ENCODE measurements around the gene ABO. TPM values are rescaled to one million over a fixed set of nuclear protein-coding genes. Genes with fewer than 3 reads are reported as not detected.

Gene ABO
- total and polyA plus RNA-seq, 10 of the 15 experiments (the other 5 are each of a cell fraction or from before 2014, with no cell fraction given), result 0.10 TPM; not detected in 9

DNA sequence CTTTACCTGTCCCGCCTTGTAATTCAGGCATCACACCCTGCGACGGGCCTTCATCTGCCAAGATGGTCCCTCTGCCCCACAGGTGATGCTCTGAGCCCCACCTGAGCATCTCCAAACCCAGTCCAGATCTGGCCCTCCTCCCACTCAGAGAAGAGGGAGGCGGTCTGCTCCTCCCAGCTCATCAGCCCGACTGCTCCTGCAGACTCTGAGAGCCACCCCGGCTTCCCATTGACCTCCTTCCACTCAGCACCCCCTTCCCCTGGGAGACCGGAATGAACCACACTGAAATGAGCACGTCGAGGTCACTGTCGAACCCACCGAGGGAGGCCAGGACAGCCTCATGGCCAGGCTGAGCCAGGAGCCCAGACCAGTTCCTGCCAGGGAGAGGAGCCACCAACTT lies 12.8 kb downstream of the ABO start (continued):
- no peak for TF ChIP-seq FOXK2 (IDR thresholded peaks at IDR 0.05)
- TF ChIP-seq, protein P1, sequence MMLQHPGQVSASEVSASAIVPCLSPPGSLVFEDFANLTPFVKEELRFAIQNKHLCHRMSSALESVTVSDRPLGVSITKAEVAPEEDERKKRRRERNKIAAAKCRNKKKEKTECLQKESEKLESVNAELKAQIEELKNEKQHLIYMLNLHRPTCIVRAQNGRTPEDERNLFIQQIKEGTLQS (IDR thresholded peaks at IDR 0.05; ENCODE audit: borderline replicate concordance, extremely low read depth, low read depth, low read length), result no peak
- no peak for TF ChIP-seq ZNF24 (IDR thresholded peaks at IDR 0.05)
- no peak for TF ChIP-seq IKZF1 (conservative IDR thresholded peaks at IDR 0.05)
- TF ChIP-seq ESRRA (IDR thresholded peaks at IDR 0.05; ENCODE audit: low read length), result no peak

DNA sequence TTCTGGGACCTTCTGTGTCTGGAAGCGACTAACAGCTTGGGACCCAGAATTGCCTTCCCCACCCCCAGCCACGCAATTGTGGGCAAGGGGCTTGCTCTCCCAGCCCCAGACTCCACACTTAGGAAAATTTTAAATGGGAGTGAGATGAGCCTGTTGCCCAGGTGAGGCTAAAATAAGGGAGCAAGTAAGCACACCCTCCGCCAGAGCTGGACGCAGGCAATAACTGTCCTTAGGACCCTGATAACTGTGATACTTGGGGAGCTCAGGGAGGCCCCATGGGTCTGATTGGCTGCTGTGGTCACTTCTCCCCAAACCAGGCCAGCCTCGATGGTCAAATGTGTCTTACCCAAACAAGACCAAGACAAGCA lies 13.3 kb downstream of the ABO start:
- Histone ChIP-seq H3K4me2 (ENCODE audit: control insufficient read depth, insufficient read depth) (no peak overlapping the region), H3K27me3 (replicated peaks in 1 of 2; ENCODE audit: control insufficient read depth in 2 of 2, insufficient read depth in 2 of 2, low read length in 1 of 2) (no peaks in the 10 kb centered on the region; a peak in 1 of 4 replicates), H3K4me1 (ENCODE audit: control insufficient read depth, insufficient read depth, low read length) (no peaks in the 10 kb centered on the region), H4K20me1 (ENCODE audit: control insufficient read depth, insufficient read depth) (no peaks in the 10 kb centered on the region), H2AFZ (ENCODE audit: control insufficient read depth, low read depth, low read length) (no peak overlapping the region), H3K9ac (ENCODE audit: control insufficient read depth, insufficient read depth, low read length) (no peak overlapping the region), H3K36me3 (ENCODE audit: control insufficient read depth in 2 of 2, insufficient read depth in 2 of 2, low read length in 1 of 2) (no peaks in the 10 kb centered on the region), H3K27ac (ENCODE audit: control insufficient read depth, insufficient read depth) (no peak overlapping the region), H3K9me3 (replicated peaks; ENCODE audit: control insufficient read depth, insufficient read depth, low read length) (no peaks in the 10 kb centered on the region), H3K4me3 (no peak overlapping the region), H3K79me2 (ENCODE audit: control insufficient read depth, insufficient read depth, low read length) (no peaks in the 10 kb centered on the region)
- no peak for DNase-seq (ENCODE audit: low read depth, low spot score)
- POLR2A ChIA-PET, result no interaction called here
- 40% methylated on average over 5 of the region's 5 CpGs for WGBS (ENCODE audit: insufficient coverage, insufficient replicate concordance, low lambda C conversion rate, missing lambda C conversion rate)
- SMC1A ChIA-PET (ENCODE audit: uncharacterized antibody, unreplicated experiment), result no interaction called here
- in situ Hi-C loops (cut with MboI), result no loop called here
- no peak for ATAC-seq
- BruUV-seq (replicated peaks), result no TSS peak
- CTCF ChIA-PET, result no interaction called here
- RAD21 ChIA-PET (ENCODE audit: unreplicated experiment), result no interaction called here
- intact Hi-C loops (cut with micrococcal nuclease; ENCODE audit: unreplicated experiment), result no loop called here
- FAIRE-seq, result no peak
- TF ChIP-seq ZZZ3 (IDR thresholded peaks at IDR 0.05; ENCODE audit: control insufficient read depth, insufficient read length, low read depth), result no peak
- TF ChIP-seq MXI1 (IDR thresholded peaks at IDR 0.05; ENCODE audit: low read depth, low read length), result no peak
- no peak for TF ChIP-seq KLF5 (IDR thresholded peaks at IDR 0.05; ENCODE audit: partially characterized antibody)
- TF ChIP-seq, protein P2, sequence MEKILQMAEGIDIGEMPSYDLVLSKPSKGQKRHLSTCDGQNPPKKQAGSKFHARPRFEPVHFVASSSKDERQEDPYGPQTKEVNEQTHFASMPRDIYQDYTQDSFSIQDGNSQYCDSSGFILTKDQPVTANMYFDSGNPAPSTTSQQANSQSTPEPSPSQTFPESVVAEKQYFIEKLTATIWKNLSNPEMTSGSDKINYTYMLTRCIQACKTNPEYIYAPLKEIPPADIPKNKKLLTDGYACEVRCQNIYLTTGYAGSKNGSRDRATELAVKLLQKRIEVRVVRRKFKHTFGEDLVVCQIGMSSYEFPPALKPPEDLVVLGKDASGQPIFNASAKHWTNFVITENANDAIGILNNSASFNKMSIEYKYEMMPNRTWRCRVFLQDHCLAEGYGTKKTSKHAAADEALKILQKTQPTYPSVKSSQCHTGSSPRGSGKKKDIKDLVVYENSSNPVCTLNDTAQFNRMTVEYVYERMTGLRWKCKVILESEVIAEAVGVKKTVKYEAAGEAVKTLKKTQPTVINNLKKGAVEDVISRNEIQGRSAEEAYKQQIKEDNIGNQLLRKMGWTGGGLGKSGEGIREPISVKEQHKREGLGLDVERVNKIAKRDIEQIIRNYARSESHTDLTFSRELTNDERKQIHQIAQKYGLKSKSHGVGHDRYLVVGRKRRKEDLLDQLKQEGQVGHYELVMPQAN (conservative IDR thresholded peaks at IDR 0.05), result no peak
- no peak for TF ChIP-seq BRCA1 (IDR thresholded peaks at IDR 0.05; ENCODE audit: low read depth, low read length)
- TF ChIP-seq ETV6 (conservative IDR thresholded peaks at IDR 0.05 in 1 of 2, IDR thresholded peaks at IDR 0.05 in 1 of 2; ENCODE audit: borderline replicate concordance in 1 of 2, low read depth in 1 of 2), result no peak
- no peak for TF ChIP-seq GABPA (IDR thresholded peaks at IDR 0.05; ENCODE audit: low read depth)
- TF ChIP-seq, protein P3, sequence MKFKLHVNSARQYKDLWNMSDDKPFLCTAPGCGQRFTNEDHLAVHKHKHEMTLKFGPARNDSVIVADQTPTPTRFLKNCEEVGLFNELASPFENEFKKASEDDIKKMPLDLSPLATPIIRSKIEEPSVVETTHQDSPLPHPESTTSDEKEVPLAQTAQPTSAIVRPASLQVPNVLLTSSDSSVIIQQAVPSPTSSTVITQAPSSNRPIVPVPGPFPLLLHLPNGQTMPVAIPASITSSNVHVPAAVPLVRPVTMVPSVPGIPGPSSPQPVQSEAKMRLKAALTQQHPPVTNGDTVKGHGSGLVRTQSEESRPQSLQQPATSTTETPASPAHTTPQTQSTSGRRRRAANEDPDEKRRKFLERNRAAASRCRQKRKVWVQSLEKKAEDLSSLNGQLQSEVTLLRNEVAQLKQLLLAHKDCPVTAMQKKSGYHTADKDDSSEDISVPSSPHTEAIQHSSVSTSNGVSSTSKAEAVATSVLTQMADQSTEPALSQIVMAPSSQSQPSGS (IDR thresholded peaks at IDR 0.05; ENCODE audit: low read length), result no peak
- no peak for TF ChIP-seq CHD4 (IDR thresholded peaks at IDR 0.05)
- no peak for TF ChIP-seq NFYB (IDR thresholded peaks at IDR 0.05; ENCODE audit: insufficient read depth, low read depth, low read length)
- TF ChIP-seq NBN (IDR thresholded peaks at IDR 0.05), result no peak
- TF ChIP-seq, protein P4, sequence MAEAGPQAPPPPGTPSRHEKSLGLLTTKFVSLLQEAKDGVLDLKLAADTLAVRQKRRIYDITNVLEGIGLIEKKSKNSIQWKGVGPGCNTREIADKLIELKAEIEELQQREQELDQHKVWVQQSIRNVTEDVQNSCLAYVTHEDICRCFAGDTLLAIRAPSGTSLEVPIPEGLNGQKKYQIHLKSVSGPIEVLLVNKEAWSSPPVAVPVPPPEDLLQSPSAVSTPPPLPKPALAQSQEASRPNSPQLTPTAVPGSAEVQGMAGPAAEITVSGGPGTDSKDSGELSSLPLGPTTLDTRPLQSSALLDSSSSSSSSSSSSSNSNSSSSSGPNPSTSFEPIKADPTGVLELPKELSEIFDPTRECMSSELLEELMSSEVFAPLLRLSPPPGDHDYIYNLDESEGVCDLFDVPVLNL (IDR thresholded peaks at IDR 0.05; ENCODE audit: low read depth, low read length), result no peak
- TF ChIP-seq BACH1 (IDR thresholded peaks at IDR 0.05; ENCODE audit: borderline replicate concordance), result no peak

All from GM12878 (cell line).